GM20431 (cell line): ENCODE results near the gene NPAS3.

Experiments
- in situ Hi-C: fragments of 300-500 bp; cut with MseI, MboI; formaldehyde crosslinking; loops from one replicate; pipeline ENCODE4 v1.15.0; 2020; ENCODE audit warnings: low sequenced_read_pairs; ENCODE audit not compliant: unreplicated experiment

Gene NPAS3

DNA sequence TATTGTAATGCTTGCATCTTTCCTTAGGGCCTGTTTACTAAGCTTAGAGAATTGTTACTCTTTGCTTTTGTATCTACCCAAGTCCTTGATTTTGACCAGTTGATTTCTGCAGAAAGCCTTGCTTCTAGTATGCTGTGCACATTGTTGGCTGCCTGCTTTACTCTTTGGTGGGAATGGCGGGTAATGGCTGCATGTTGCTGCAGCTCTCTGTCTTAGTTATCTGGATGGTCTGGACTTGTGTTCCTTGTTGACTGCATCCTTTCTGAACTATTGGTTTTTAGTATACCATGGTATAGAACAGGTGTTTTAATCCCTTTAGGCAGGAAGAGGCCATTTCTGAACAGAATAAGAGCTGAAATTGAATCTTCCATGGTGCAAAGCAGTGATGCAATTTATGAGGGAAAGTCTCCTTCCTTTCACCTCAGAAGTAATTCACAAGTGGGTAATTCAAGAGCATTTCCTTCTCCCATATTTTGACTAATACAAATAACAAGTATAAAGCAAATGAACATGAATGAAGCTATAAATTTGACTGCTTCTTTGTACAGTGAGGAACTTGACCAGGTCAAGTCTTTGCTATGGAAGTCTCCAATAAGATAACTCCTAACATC is 466.4 kb downstream of the NPAS3 start:
- in situ Hi-C loops, result no loop called here

DNA sequence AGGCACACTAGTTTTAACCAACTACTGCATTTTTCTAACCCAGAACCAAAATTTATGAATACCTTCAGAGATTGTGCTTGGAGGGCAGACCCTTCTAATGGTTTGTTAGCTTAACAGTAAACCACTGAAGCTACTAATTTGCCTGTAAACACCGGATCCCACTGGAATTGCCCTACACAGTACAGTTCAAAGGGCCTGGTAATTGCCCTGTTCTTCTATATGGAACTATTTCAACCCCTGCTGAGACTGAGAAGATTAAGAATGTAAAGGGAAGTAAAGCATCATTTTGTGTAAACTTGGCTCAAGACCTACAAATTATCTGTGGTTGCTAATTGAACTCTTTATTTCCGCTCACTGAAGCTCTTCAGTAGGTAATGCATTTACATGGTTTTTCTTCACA is 468.1 kb downstream of the NPAS3 start:
- in situ Hi-C loops, result no loop called here

DNA sequence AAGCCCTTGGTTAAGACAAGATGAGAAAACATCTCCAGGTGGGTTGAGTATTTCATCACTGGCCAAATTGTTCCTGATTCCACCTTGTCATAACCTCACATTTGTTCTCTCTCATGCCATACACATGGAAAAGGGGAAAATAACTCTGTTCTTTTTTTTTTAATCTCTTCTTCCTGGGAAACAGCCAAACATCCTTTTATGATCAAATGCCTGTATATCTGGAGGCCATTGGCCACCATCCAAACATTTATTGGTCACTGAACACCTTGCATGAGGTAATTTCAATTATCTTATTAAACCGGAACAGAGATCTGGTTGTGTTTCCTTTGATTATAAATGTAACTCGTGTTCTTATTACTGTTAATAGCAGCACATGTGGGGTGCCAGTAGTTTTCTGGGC is 469.6 kb downstream of the NPAS3 start:
- in situ Hi-C loops, result no loop called here

DNA sequence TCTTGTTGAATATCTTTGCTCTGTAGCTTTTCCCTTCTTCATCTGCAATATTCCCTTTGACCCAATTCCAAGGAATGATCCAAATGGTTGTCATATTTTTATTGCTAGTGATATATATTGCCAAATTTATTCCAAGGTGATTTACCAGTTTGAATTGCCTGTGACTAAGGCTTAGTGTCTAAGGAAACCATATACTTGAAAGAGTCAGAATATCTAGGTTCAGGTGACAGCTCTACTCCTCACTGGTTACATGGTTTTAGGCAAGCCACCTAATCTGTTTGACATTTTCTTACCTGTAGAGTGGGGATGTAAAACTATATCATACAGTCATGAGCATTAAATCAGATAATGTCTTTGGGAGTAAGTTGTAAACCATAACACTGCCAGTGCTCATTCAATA is 473.8 kb downstream of the NPAS3 start:
- in situ Hi-C loops, result no loop called here

DNA sequence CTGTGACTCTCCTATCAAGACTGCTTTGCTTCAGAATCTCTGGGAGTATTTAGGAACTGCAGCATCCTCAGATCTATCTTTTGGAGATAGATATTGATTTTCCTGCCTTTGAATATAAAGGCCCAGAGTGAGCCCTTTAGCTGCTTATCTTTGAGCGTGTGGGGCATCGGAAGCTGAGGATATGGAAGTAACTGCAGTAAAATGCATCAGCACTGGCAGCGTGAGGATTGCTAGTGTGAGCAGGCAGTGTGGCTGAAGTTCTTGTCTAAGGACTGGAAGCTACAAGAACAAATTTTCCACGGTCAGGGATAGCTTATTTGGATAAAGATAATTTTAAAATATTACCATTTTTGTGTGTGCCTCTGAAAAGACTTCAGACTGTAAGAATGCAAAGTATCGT is 474.7 kb downstream of the NPAS3 start:
- in situ Hi-C loops, result no loop called here

DNA sequence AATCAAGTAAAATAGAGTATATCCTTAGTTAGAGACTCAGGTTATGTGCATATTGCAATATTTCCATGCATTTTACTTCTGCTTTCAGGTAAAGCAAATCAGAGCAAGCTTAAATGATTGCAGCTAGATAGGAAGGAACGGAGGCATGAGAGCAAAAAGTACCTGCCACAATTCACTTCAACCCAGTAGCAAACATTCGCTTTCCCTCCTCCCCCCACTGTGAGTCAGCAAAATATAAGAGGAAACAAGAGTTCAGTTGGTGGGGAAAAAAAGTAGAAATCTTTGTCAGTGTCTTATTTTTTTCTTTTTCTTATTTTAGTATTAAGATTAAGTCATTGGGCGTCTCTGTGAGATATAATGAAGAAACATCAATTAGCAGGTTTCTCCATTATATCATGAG is 475.4 kb downstream of the NPAS3 start:
- in situ Hi-C loops, result no loop called here

DNA sequence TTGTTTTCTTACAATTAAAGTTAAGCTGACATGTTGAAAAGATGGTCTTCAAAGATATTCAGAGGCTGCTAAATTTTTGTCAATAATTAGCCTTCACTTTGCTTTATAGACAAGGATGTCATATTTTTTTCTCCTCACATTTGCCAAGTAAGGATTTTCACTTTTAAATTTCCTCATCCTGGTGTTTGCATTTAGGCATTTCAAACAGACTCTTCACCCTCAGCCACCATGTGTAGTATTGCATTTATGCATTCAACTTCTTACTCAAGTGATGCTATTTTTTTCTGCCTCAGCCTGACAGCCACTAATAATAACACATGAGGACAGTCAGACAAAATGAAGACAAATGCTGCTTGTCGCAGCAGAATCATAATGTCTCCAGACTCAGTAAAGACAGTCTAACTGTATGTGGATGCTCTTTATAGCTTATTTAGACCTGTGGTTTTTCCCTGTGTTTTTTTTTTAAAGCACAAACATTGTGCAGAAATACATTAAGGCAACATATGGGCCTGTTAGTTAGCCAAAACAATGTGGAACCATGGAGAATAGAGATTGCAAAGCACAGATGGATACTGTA is 481.5 kb downstream of the NPAS3 start:
- in situ Hi-C loops, result no loop called here

DNA sequence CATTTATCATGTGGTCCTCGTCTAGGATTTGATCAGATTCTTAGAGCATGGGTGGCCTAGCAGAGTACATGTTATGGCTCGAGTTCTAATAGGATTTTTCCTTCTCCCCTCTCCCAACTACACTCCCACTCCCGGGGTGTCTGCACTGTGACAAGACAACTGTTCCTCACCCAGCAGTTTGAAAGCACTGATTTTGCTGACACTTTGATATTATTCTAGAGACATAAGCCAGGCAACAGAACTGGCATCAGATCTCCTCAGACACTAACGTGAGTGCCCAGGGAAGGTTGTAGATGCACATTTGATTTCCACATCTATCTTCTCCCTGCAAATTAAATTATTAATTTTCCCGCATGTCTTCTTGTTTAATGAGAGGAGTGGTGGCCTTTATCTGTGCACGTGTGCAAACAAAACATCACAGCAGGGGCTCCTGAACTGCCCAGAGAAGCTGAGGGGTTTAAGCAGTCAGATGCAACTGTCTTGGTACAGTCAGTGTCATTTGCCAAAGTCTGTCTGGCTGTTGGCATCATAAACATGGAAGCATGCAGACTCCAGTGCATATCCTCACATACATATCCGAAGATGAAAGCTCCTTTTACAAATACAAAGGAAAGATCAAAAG is 491.8 kb downstream of the NPAS3 start:
- in situ Hi-C loops, result no loop called here

DNA sequence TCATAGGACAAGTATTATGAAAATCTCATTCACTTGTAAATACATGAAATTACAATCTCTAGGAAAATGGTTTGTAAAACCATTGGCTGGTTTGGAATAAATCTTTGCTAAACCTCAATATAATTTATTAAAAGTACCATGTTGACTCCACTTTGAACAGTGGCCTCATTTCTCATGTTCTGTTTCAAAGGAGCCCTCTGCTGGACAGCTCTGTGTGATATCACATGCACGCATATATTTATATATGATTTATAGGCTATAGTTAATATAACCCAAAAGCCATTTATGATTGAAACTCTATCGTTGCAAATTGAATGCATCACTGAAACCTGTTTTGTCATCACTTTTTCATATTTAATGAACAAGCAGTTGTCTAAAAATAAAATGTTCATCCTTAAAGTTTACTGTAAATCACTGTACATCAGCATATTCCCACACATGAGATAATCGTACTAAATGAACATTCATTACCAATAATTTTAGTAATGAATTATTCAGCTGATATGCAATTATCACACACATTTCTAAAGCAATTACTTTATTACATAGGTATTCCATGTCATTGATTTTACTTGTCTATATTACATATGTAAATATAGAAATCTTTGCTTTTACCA is 493.8 kb downstream of the NPAS3 start:
- in situ Hi-C loops, result no loop called here

DNA sequence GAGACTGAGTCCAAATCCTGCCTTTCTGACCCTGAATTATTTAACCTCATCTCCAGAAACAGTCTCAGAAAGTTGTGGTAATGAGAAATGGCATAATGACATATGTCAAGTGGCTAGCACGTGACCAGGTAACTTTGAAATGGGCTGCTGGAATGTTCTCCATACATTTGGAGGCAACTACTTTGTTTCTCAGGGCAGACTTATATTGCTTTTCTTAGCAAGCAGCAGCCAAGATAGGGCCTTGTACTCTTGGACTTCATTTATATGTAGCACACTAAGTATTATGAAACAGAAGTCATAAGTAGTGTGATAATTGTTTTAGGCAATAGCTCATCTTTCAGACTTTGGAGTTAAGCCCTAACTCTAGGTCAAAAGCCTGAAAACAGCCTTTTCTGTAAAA is 494.7 kb downstream of the NPAS3 start:
- in situ Hi-C loops, result no loop called here

DNA sequence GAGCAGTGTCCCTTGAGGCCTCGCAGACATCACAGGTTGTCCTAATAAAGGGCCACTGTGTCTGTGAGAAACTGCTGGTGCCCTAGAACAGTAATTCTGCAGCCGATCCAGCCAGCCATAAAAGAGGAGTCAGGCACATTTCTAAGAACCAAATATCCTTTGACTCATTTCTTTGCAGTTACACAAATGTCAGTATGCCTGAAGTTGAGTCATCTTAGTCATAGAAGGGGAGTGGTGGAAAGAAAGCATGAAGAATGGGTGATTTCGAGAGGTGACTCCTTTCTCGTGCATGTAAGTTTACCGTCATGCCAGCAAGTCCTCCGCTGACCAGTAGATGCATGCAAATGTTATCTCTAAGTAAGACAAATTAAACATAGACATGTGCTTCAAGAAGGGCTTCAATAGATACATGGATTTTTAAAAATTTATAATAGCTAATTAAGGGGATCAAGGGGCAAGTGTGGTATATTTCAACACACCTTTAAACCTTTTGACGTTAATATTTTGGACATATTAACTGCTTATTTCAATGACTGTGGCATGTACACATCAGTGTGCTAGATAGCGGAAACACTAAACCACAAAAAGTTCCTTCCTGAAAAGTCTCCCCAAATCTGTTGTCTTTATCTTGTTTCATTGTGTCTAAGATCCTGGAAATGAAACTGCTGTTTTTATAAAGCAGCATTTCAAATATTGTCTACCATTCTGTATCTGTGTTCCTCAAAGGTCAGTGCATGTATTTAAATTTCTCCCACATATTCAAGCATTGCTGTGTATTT is 497.4 kb downstream of the NPAS3 start:
- in situ Hi-C loops, result no loop called here

DNA sequence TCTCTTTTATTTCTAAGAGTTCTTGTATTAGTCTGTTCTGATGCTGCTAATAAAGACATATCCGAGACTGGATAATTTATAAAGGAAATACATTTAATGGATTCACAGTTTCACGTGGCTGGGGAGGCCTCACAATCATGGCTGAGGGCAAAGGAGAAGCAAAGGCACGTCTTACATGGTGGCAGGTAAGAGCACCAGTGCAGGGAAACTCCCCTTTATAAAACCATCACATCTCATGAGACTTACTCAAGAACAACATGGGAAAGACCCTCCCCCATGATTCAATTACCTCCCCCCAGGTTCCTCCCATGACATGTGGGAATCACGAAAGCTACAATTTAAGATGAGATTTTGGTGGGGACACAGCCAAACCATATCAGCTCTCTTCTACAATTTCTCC is 503.0 kb downstream of the NPAS3 start:
- in situ Hi-C loops, result no loop called here

DNA sequence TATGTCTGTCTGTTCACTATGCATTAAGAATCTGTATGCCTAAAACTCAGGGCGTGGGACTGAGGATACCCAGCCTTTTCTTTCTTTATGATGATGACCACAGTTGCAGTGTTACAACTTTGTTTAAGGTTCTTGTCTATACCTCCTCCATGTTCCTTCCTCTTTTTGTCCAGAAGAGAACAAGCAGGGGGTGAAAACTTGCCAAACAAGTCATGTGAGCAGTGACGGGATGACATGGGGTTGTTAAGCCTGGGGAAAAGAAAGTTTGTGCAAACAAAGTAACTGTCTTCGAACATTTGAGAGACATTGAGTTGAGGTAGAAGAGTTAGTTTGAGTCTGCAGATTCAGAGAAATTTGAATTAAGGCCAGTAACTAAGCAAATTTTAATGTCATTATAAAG is 505.5 kb downstream of the NPAS3 start:
- in situ Hi-C loops, result no loop called here

DNA sequence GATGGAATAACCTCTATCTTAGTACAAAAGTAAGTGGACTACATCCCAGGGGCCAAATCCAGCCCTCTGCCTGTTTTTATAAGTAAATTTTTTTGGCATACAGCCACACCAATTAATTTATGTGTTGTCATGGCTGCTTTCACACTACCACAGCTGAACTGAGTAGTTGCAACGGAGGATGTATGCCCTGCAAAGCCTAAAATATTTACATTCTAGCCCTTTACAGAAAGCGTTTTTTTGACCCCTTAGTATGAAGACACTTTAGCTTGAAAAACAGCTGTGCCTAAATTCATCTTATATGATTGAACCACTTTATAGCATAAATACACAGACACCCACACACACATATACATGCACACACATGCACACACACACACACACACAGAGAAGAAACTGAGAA is 510.6 kb downstream of the NPAS3 start:
- in situ Hi-C loops, result no loop called here

DNA sequence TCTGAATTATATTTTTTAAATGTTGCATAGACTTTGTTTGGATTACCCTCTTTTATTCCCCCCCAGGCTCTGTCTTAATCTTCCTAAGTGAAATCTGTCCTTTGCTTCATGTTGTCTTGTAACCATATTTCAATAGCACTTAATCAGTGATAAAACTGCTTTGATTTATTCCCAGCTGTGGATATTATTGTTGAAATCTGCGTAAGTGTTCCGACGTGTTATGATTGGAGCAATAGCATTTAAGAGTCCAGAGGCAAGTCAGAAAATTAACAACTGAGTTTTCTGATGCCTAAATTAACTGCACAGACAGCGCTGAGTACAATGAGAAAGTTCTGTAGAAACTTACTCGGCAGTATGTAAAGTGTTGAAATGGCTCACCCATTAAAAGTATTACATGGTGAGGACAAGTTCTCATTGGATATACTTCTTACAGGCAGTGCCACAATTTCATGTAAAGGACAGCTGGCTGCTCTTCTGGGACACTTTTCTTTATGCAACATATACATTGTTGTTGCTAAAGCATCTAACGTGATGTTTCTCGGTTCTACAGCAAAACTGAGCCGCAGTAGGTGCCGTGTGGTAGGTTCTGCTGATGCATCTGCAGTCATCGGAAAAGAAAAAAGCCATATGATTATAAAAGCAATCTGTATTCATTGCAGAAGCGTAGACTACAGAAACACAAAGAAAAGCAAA is 511.2 kb downstream of the NPAS3 start:
- in situ Hi-C loops, result loop anchor here (25.0 kb wide), 1 partner anchor 337 kb away; no protein-coding TSS in a partner anchor

DNA sequence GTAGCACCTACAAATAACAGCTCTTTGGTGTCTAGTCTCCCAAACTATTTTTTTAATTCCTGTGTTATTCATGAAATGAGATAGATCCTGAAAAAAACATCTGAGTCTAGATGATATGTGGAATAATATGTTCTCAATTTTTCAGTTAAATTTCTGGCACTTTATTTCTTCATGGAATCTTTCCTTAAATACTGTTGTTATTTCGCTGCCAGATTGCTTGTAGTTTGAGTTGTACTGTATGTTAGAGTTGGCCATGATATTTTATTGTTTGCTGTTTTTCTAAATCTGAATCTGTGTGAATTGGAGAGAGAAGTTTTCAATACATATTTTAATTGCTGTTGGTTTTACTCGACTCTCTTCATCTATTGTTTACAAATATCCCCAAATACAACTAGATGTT is 511.7 kb downstream of the NPAS3 start:
- in situ Hi-C loops, result loop anchor here (25.0 kb wide), 1 partner anchor 337 kb away; no protein-coding TSS in a partner anchor

DNA sequence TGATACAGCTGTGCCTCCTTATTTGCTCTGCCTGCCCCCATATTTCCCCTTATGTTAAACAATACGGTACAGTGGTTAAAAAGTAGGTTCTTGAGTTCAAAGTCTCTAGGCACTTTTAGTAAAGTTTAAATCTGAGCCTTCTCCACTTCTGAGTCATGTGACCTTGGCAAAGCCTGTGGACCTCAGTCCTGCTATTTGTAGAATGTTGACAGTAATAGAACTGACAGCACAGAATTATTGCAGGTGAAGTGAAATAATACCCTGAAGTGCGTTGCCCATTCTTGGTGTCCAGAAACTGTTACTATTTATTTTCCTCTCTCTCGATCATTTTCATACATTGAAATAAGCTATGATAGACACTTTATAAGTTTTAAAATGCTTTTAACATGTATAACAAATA is 512.5 kb downstream of the NPAS3 start:
- in situ Hi-C loops, result loop anchor here (25.0 kb wide), 1 partner anchor 336 kb away; no protein-coding TSS in a partner anchor

DNA sequence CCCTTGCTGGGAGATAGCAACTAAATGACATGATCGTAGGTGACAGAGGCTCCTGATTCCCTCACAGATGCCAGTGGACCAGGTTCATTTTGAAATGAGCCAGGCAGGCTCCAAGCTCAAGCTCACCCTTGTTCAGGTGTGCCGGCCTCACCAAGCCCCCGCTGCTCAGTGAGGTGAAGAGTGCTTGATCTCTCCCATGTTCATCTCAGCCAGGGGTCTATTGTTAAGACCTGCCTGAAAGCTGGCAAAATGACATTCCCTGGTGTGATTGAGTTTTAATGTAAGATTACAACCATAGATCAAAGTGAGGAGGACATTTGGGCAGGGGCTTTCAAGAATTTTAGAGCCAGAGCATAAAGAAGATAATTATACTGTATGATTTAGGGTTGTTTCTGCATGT is 514.3 kb downstream of the NPAS3 start:
- in situ Hi-C loops, result loop anchor here (25.0 kb wide), 1 partner anchor 334 kb away; no protein-coding TSS in a partner anchor

DNA sequence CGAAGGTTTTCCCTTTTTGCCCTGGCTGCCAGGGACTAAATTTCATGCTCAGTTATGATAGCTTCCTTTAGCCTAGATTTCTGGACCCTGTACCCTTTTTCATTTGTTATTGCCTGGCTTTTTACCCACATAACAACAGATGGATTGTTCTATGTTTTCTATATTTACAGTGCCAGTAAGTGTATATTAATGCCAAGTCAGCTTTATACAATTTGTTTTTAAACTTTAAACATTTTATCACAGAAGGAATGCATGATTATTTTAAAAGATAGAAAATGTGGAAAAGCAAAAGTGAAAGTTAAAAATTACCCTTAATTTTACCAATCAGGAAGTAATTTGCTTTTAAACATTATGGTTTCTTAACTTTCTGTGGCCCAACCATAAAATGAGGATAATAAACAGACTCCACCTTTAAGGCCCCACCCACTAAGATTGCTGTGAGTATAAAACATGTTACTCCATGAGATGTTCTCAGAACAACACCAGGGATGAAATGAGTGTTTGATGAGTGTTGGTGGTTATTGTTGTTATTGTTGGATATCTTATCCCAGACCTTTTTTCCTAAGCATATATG is 515.4 kb downstream of the NPAS3 start:
- in situ Hi-C loops, result loop anchor here (25.0 kb wide), 1 partner anchor 333 kb away; no protein-coding TSS in a partner anchor
